H1 (cell line): Measurements from ENCODE around the gene CACNA2D1. TPM values are rescaled to one million over a fixed set of nuclear protein-coding genes. Genes with fewer than 3 reads are reported as not detected.

Experiments used
- BCL11A ChIP-seq, 2 experiments: IDR thresholded peaks; one replicate each; pipeline ENCODE4 v1.6.1; 2011; ENCODE audit warnings: low read depth in 2 of 2, low read length in 2 of 2, mild to moderate bottlenecking in 2 of 2
- CBX8 ChIP-seq: fragments of 300-800, 300-1000 bp; sonication (generic); IDR thresholded peaks from 2 replicates; pipeline ENCODE4 v1.7.1; 2016; ENCODE audit warnings: low read depth, low read length, borderline replicate concordance
- CHD1 ChIP-seq: IDR thresholded peaks from 2 replicates; pipeline ENCODE4 v1.6.1; 2012; ENCODE audit warnings: low read depth, low read length, improper control_type of control experiment
- CTBP2 ChIP-seq: IDR thresholded peaks from 2 replicates; pipeline ENCODE4 v1.7.0; 2011; ENCODE audit warnings: borderline replicate concordance, mild to moderate bottlenecking, moderate library complexity, mixed read lengths, low read length; ENCODE audit not compliant: insufficient read depth, insufficient read length
- GABPA ChIP-seq: IDR thresholded peaks from 2 replicates; pipeline ENCODE4 v1.6.1; 2011; ENCODE audit warnings: mild to moderate bottlenecking, low read length, moderate library complexity, borderline replicate concordance; ENCODE audit not compliant: insufficient read depth
- JUND ChIP-seq: IDR thresholded peaks from 2 replicates; pipeline ENCODE4 v1.6.1; 2011; ENCODE audit warnings: mild to moderate bottlenecking, improper control_type of control experiment, low read length
- MAFK ChIP-seq: IDR thresholded peaks from 2 replicates; pipeline ENCODE4 v1.6.1; 2012; ENCODE audit warnings: low read depth, mild to moderate bottlenecking, improper control_type of control experiment, low read length
- POLR2AphosphoS5 ChIP-seq: IDR thresholded peaks from 2 replicates; pipeline ENCODE4 v1.6.1; 2011; ENCODE audit warnings: low read depth, low read length
- RAD21 ChIP-seq, 2 experiments: IDR thresholded peaks in 1 of 2; conservative IDR thresholded peaks in 1 of 2; 2 replicates each; pipeline ENCODE4 v1.6.1; 2011; ENCODE audit warnings: low read depth in 2 of 2, low read length in 2 of 2, improper control_type of control experiment in 1 of 2, inconsistent platforms in 1 of 2, mild to moderate bottlenecking in 1 of 2, moderate library complexity in 1 of 2
- RFX5 ChIP-seq: IDR thresholded peaks from 2 replicates; pipeline ENCODE4 v1.6.1; 2011; ENCODE audit warnings: low read depth, low read length, improper control_type of control experiment, borderline replicate concordance
- SAP30 ChIP-seq: fragments of 300-600 bp; sonication (generic); IDR thresholded peaks from 2 replicates; pipeline ENCODE4 v1.7.1; 2012; ENCODE audit warnings: low read length, moderate library complexity, mild to moderate bottlenecking, inconsistent platforms; ENCODE audit not compliant: insufficient read depth, insufficient replicate concordance
- SRF ChIP-seq: IDR thresholded peaks from 2 replicates; pipeline ENCODE4 v1.6.1; 2011; ENCODE audit warnings: mild to moderate bottlenecking, low read depth, low read length, moderate library complexity
- TEAD4 ChIP-seq: IDR thresholded peaks from 2 replicates; pipeline ENCODE4 v1.6.1; 2012; ENCODE audit warnings: low read depth, low read length, inconsistent platforms, mixed read lengths
- polyA plus RNA-seq, 7 experiments: library from polyadenylated mRNA; depleted of rRNA in 3 of 7; stranded (reverse) in 5 of 7; unstranded in 2 of 7; fragments of >200 nt in 5 of 7; fragments of 200-250 nt in 2 of 7; gene quantifications; 1 replicate in 5 of 7; 2 replicates in 1 of 7; 4 replicates in 1 of 7; pipeline versions ENCODE4 v1.2.1 to v1.2.3, GENCODE V29; 2011 to 2013; ENCODE audit warnings: missing spikeins in 2 of 7, mixed read lengths in 2 of 7
- total RNA-seq: library from RNA; stranded (reverse); fragmentation: NEBNext Ultra II Directional; extraction: Animal tissue kit (Norgen Biotek cat#: 25700); gene quantifications from 2 replicates; pipeline ENCODE4 v1.2.1, GENCODE V29; 2021
- TF ChIP-seq, protein P1 (sequence below): IDR thresholded peaks from 2 replicates; pipeline ENCODE4 v1.6.1; 2012; ENCODE audit warnings: inconsistent platforms

The CACNA2D1 gene
- total and polyA plus RNA-seq, 2 of the 8 experiments (the other 6 are each of a cell fraction or from before 2014, with no cell fraction given): 4.3 to 27.3 TPM

DNA sequence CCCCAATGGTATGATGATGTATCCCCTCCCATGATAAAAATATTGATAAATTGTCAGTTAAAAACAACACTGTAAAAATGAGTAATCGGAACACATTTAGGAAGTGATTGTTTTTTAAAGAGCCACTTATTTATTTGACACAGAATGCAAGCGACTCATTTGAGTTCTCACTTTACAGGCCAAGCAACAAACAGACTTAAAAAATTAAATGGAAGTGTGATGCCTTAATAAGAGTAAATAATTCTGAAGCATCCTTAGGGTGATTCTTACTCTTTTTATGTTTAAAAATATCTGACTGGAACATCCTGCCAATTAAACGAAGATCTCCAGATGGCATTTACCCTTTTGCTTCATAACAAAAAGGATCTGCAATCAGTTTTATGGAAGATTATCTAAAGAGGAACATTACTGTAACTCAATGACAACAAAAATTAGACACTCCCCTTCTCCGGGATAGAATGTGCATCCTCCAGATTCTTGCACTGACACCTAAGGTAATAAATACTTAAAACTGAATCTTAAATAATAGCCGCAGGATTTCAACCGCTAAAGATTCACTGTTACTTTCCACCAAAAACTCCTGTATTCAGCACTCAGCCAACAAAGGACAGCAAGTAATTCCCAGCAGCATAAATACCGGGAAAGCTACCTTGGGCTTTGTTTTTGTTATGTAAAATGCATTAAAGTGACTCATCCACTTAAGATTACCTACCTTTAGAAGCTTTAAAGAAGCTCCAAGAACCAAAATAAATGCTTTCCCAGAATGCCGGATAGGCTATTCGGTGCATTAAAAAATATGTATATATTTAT lies 1.7 kb downstream of the CACNA2D1 start (continued):
- peak; percentile 88 for TF ChIP-seq TEAD4
- no peak for TF ChIP-seq POLR2AphosphoS5
- TF ChIP-seq MAFK: no peak
- TF ChIP-seq RFX5: no peak
- TF ChIP-seq CHD1: peak; percentile 6; the same call in 1 of the 2 replicates
- TF ChIP-seq, protein P1, sequence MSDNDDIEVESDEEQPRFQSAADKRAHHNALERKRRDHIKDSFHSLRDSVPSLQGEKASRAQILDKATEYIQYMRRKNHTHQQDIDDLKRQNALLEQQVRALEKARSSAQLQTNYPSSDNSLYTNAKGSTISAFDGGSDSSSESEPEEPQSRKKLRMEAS: no peak
- no peak for TF ChIP-seq CTBP2
- no peak for TF ChIP-seq CBX8
- TF ChIP-seq BCL11A (IDR thresholded peaks at IDR 0.05; ENCODE audit: low read depth in 2 of 2, low read length in 2 of 2): no peak
- TF ChIP-seq GABPA: no peak
- peak; percentile 98 for TF ChIP-seq JUND
- TF ChIP-seq SAP30: no peak
- no peak for TF ChIP-seq SRF
- TF ChIP-seq RAD21 (IDR thresholded peaks at IDR 0.05 in 1 of 2, conservative IDR thresholded peaks at IDR 0.05 in 1 of 2; ENCODE audit: low read depth in 2 of 2, low read length in 2 of 2): no peak
